Erythroblast (primary cell): ENCODE data around the gene SLC1A4.
"Not testable (repeated sequence)": the region's sequence is repeated elsewhere in the genome, so short reads cannot be mapped to it uniquely, and the experiment has no call there.

Experiments used
- DNase-seq, 2 experiments: peaks; one replicate each; lab custom pipeline; 2025; lab: John Stamatoyannopoulos, UW
- GATA1 ChIP-seq: IDR thresholded peaks from 2 replicates; pipeline ENCODE4 v1.6.1; 2011; ENCODE audit warnings: low read depth, mild to moderate bottlenecking, control low read depth, low read length, moderate library complexity
- POLR2A ChIP-seq: IDR thresholded peaks from 2 replicates; pipeline ENCODE4 v1.6.1; 2011; ENCODE audit warnings: mild to moderate bottlenecking, low read length

Gene SLC1A4

DNA sequence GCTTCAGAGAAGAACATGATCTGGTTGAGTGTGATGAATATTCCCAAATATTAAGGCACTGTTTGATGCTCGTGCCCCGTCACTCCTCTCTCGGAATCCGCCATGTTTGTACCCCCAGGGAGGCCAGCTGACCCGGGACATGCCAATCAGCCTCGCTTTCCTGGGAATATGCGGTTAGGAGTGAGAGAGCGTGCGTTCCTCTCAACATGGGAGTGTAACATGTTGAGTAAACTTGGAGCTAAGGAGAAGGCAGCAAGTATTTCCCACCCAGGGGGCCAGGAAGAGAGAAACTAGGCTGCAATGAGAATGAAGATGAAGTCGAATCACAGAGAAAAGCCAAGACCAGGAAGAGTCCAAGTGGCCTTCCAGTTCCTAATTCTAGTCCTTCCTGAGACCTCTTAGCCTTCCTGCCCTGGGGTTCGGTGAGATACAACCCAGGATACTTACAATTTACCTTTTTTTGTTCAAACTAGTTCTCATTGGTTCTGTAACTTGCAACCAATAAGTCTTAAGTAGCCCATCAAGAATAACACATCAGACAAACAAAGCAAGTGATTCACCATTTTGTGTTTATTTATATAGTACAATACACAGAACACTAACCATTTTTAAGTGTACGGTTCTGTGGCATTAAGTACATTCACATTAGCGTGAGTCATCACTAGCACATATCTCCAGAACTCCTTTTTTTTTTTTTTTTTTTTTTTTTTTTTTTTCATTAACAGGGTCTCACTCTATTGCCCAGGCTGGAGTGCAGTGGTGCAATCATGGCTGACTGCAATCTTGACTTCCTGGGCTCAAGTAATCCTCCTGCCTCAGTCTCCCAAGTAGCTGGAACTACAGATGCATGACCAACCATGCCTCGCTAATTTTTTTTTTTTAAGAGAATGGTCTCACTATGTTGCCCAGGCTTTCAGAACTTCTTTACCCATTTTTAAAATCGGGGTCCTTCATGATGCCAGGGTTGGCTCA, 36.4 kb upstream of the SLC1A4 start:
- TF ChIP-seq POLR2A (no peak), GATA1 (no peak)

DNA sequence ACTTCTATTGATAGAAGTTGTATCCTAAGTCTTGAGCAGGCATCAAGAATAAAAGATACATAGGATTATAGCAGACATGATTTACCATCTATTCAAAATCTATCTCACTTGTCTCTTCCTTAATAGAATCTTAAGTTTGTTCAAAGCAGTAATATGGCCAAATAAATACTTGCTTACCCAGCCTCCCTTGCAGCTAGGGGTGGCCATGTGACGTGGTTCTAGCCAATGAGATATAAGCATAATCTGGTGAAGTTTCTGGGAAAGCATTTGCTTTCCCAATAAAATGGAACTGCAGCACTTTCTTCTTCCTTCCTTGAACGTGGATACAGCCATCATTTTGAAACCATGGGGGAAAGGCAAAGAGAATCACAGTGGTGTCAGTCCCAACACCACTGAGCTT, 33.7 kb upstream of the SLC1A4 start:
- DNase-seq, result no peak
- no peak for TF ChIP-seq GATA1
- no peak for TF ChIP-seq POLR2A

More for the DNA sequence above, 36.4 kb upstream of the SLC1A4 start:
- DNase-seq, result no peak

DNA sequence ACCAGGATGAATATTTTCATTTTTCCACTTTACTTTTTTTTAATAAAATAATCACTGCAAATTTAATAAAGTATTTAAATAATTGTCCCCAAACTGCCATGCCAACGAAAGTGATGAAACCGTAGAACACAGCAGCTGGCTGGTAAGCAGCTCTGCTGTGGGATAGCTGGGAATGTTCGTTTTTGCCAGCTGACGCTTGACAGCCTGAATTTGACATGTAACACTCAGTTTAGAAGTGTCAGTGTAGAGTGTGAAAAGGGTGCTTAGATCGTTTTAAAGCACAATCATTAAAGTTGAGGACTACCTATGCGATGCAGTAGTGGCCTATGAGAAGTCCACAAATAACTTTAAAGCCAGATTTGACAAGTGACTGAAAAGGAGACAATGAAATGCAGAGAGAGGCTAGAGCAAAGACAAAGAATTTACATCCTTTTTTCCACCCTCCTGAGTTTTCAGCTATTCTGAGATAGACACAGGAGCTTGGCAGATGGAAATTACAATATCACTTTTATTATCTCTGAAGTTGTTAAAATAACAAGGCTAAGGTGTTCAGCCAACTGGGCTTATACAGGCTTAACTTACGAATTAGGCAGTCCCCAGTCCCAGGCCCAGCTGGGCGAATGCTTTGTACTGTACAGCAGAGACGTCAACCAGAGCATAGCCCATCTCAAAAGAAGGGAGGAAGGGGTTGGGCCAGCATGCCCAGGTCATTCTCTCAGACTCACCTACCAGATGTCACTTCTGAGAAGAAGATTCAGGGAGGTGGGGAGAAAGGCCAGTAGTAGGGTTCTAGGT, 31.9 kb upstream of the SLC1A4 start:
- TF ChIP-seq POLR2A (no peak), GATA1 (no peak)
- DNase-seq, result no peak

DNA sequence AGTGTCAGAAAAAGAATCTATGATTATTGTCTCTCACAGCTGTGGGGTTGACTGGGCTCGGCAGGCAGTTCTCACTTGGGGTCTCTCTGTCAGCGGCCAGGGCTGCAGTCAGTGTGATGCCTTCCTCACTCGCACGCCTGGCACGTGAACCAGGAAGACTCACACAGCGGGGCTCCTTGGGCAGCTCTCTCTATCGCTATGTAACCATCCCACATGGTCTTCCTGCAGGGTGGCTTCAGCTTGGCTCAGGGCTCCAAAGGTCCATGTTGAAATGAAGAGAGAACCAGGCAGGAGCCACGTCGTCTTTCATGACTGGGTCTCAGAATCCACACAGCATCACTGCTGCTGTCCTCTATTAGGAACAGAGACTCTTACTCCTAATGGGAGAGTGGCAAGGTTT, 30.6 kb upstream of the SLC1A4 start:
- no peak for DNase-seq
- TF ChIP-seq GATA1 (no peak), POLR2A (no peak)

DNA sequence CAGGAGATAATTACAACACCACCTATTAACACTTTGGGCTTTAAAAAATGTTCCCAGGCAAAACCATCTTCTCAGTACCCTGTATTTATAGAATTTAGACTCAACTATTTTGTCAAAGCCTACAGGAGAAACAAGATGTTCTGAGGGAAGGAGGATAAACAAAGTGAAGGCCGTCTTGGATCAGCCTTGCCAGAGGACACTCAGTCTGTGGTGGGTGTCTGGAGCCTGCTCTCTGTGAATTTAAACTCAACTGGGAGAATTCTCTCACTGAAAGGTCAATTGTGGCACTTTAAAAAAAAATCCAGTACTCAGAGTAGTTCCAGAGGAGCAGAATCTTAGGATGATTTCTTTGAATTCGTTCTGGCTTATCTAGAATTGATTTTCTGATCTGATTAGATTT, 28.4 kb upstream of the SLC1A4 start:
- no peak for DNase-seq
- TF ChIP-seq POLR2A, result no peak

DNA sequence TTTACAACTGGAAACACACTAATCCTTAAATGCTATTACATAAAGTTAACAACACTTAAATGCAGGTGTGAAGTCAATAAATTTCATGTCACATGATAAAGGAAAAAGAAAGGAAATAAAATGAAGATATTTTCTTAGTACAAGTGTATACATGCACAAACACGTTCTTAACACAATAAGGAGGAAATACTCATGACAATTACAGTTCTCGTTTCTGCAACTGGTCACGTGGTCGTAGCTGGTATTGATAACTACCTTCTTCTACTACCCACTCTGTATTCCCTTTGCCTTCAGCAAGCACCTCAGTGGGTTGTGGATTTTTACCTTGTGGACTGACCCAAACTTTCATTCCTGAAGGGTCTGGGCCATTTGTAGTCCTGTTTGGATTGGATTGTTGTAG, 26.1 kb upstream of the SLC1A4 start:
- DNase-seq, result not testable (repeated sequence)

DNA sequence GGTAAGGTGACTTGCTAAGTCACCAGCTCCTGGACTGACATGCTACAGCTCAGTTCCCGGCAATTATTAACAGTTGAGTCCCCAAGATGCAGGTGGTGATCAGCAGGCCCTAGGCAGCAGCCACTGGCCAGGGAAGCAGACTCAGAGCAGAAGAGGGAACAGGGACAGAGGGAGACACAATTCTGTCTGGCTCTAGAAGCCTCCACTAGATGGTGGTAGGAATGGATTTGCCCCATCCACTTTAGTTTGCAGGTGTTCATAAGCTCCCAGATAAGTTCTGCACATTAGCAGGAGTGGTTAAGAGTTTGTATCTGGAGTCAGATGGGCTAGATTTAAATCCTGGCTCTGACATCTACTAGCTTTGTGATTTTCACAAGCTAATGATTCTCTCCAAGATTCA, 25.5 kb upstream of the SLC1A4 start:
- TF ChIP-seq POLR2A, result no peak
- no peak for TF ChIP-seq GATA1
- DNase-seq, result no peak

DNA sequence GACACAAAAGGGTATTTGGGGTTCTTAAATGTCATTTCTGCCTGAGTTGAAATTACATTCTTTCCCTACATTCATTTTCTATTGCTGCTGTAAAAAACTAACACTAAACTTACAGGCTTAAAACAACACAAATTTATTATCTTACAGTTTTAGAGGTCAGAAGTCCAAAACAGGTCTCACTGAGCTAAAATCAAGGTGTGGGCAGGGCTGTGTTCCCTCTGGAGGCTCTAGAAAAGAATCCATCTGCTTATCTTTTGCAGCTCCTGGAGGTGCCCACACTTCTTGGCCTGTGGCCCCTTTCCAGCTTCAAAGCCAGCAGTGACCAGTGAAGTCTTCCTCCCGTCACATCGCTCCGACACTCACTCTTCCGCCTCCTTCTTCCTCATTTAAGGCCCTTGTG, 23.2 kb upstream of the SLC1A4 start:
- DNase-seq, result no peak
- no peak for TF ChIP-seq POLR2A
- no peak for TF ChIP-seq GATA1

DNA sequence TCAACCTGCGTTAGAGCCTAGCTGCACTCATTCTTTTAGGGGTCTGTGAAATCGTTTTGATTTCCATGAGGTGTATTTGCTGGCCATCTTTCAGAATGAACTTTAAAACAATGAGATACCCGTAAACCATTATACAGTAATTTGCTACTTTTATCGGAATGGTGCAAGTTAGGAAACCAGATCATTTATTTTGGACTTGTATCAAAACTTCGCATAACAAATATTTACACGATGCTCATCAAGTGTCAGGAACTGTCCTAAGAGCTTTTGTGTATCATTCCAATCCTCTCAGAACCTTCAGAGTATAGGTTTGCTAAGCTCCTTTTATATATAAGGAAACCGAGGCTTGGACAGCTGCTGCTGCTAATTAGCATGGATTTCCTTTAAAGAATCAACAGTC, 22.4 kb upstream of the SLC1A4 start:
- TF ChIP-seq POLR2A (no peak), GATA1 (no peak)
- DNase-seq, result no peak

DNA sequence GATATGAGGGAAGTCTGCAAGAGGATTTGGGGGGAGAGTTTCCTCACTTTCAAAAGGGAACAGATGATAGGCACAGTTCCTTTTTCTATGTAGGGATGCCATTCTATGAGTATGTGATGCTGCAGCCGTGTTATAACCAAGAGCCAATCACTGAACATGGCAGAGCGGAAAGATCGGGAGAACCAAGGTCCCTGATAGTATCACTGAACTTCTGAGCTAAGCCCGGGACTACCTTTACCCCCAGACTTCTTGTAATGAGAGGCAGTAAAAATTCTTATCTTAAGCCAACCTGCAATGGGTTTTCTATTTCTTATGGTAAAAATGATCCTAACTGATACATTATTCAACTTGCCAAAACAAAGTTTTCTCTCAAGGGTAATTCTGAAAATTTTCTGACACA, 21.6 kb upstream of the SLC1A4 start:
- DNase-seq, result no peak
- no peak for TF ChIP-seq POLR2A
- no peak for TF ChIP-seq GATA1

DNA sequence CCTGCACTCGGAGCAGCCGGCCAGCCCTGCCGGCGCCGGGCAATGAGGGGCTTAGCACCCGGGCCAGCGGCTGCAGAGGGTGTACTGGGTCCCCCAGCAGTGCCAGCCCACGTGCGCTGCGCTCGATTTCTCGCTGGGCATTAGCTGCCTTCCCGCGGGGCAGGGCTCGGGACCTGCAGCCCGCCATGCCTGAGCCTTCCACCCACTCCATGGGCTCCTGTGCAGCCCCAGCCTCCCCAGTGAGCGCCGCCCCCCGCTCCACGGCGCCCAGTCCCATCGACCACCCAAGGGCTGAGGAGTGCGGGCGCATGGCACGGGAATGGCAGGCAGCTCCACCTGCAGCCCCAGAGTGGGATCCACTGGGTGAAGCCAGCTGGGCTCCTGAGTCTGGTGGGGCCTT, 20.1 kb upstream of the SLC1A4 start:
- DNase-seq, result not testable (repeated sequence)

DNA sequence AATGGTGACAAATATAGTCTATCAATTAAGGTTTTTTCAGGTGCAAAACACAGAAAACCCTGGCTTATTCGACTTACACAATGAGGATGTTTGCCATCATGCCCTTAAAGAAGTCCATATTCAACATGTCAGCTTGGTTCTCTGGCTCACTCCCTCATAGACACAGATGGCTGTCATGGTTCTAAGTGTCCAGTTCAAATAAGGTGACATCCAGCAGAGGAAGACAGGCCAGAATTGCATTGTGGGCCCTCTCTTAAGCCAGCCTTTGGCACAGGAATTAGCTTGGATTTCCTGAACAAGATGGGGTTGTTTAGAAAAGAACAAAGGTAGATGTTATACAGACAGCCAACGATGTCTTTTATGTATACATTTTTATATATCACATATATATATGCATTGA, 18.7 kb upstream of the SLC1A4 start:
- no peak for TF ChIP-seq POLR2A
- no peak for TF ChIP-seq GATA1
- DNase-seq, result no peak

DNA sequence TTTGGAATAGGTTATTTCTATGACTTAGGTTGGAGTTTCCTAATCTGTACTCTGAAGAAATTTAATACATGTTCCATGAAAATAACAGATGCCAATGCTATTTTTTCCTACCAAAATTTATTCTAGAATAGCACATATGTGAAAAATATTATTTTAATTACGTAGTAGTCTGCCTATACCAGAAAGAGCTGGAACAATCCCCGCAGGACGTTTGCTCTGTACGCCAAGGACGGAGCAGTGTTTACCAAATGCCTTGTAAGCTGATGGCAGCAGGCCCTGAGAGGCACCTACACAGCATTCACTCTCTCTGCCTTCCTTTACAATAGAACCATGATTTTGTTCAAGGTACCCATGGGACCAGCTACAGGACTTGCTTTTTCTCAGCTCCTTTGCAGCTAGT, 16.8 kb upstream of the SLC1A4 start:
- no peak for DNase-seq
- TF ChIP-seq POLR2A (no peak), GATA1 (no peak)

DNA sequence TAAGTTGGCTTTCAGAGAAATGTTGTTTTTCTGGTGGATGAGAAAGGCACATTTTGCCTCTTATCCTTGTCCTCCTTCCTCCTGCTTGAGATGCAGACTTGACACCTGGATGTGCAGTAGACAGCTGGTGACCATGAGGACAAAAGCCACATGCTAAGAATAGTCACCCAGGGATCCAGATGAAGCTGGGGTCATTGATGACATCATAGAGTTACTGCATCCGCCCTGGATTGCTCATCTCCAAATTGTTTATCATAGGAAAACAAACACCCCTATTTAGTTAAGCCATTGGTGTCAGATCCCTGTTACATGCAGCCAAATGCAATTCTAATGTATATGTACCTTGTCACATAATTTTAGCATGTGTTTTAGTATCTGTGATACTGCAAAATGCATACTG, 16.3 kb upstream of the SLC1A4 start:
- no peak for DNase-seq
- no peak for TF ChIP-seq POLR2A
- no peak for TF ChIP-seq GATA1

DNA sequence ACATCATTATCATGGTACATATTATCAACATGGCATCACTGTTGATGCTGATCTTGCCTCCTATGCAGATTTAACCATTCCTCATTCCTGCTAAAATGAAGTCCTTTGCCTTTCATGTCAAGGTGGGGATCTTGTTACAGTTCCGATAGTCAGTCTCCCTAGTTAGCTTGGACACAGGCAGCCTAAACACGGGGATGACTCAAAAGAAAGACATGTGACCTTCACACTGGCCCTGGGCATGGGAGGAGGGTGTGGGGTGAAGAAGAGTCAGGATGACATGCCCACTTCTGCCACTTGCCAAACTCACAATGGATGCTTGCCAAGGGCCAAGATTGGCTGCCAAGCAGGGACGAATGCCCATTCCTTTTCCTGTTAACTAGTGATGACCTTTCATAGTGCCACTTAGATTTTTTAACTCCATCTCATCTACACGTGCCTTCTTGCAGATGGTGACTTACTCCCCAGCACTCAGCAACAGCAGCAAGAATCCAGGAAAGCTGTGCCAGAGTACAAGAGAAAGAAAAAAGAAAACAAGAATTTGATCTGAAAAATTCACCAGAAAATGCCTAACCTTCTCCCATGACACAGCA, 13.9 kb upstream of the SLC1A4 start:
- TF ChIP-seq GATA1 (no peak), POLR2A (no peak)
- no peak for DNase-seq
